H9 (cell line): ENCODE measurements around the gene SLC22A15. TPM values are rescaled to one million over a fixed set of nuclear protein-coding genes. Genes with fewer than 3 reads are reported as not detected.

Source experiments
- DNase-seq: peaks from one replicate; pipeline ENCODE4 v3.0.0-alpha.2; 2017
- H2AFZ ChIP-seq: one replicate; pipeline ENCODE4 v1.6.1; 2013; ENCODE audit warnings: mild to moderate bottlenecking, low read length, control low read depth, moderate library complexity
- H2AK5ac ChIP-seq: 2 replicates; pipeline ENCODE4 v1.6.1; 2013; ENCODE audit warnings: low read length, control low read depth, mixed read lengths; ENCODE audit not compliant: insufficient read length
- H2BK120ac ChIP-seq: one replicate; pipeline ENCODE4 v1.6.1; 2013; ENCODE audit warnings: low read depth, mild to moderate bottlenecking, low read length, control low read depth, inconsistent platforms; ENCODE audit not compliant: poor library complexity, severe bottlenecking
- H2BK12ac ChIP-seq: 2 replicates; pipeline ENCODE4 v1.6.1; 2013; ENCODE audit warnings: low read length, control low read depth, mixed read lengths, low read depth; ENCODE audit not compliant: insufficient read length
- H2BK15ac ChIP-seq: 2 replicates; pipeline ENCODE4 v1.6.1; 2013; ENCODE audit warnings: low read depth, low read length, control low read depth
- H2BK20ac ChIP-seq: one replicate; pipeline ENCODE4 v1.6.1; 2013; ENCODE audit warnings: low read depth, mild to moderate bottlenecking, low read length, control low read depth, inconsistent platforms; ENCODE audit not compliant: poor library complexity, severe bottlenecking
- H2BK5ac ChIP-seq: 2 replicates; pipeline ENCODE4 v1.6.1; 2013; ENCODE audit warnings: low read length, control low read depth, mixed read lengths; ENCODE audit not compliant: insufficient read length
- H3K14ac ChIP-seq: 2 replicates; pipeline ENCODE4 v1.6.1; 2013; ENCODE audit warnings: low read length, control low read depth; ENCODE audit not compliant: insufficient read depth
- H3K18ac ChIP-seq: 2 replicates; pipeline ENCODE4 v1.6.1; 2013; ENCODE audit warnings: low read depth, mild to moderate bottlenecking, mixed read lengths, low read length, control low read depth; ENCODE audit not compliant: insufficient read length
- H3K23ac ChIP-seq: 2 replicates; pipeline ENCODE4 v1.6.1; 2013; ENCODE audit warnings: low read length, control low read depth, mixed read lengths, low read depth; ENCODE audit not compliant: insufficient read length
- H3K23me2 ChIP-seq: 2 replicates; pipeline ENCODE4 v1.6.1; 2013; ENCODE audit warnings: low read depth, mild to moderate bottlenecking, mixed read lengths, low read length, control low read depth; ENCODE audit not compliant: insufficient read length, poor library complexity, severe bottlenecking
- H3K27ac ChIP-seq: 2 replicates; pipeline ENCODE4 v1.5.1; 2013; ENCODE audit warnings: low read length, control low read depth, mixed read lengths, low read depth; ENCODE audit not compliant: insufficient read length
- H3K27me3 ChIP-seq: 2 replicates; pipeline ENCODE4 v1.6.1; 2013; ENCODE audit warnings: low read length, control low read depth, inconsistent platforms; ENCODE audit not compliant: insufficient read depth
- H3K4ac ChIP-seq: 2 replicates; pipeline ENCODE4 v1.6.1; 2013; ENCODE audit warnings: low read depth, mild to moderate bottlenecking, control low read depth, inconsistent platforms, low read length, moderate library complexity
- H3K4me1 ChIP-seq: 2 replicates; pipeline ENCODE4 v1.6.1; 2013; ENCODE audit warnings: low read length, control low read depth, inconsistent platforms; ENCODE audit not compliant: insufficient read depth
- H3K4me2 ChIP-seq: 2 replicates; pipeline ENCODE4 v1.6.1; 2013; ENCODE audit warnings: low read length, control low read depth, mixed read lengths; ENCODE audit not compliant: insufficient read length, insufficient read depth
- H3K56ac ChIP-seq: 2 replicates; pipeline ENCODE4 v1.6.1; 2013; ENCODE audit warnings: low read depth, mild to moderate bottlenecking, mixed read lengths, low read length, control low read depth; ENCODE audit not compliant: insufficient read length
- H3K79me1 ChIP-seq: 2 replicates; pipeline ENCODE4 v1.6.1; 2013; ENCODE audit warnings: low read depth, mild to moderate bottlenecking, moderate library complexity, low read length, control low read depth, inconsistent platforms; ENCODE audit not compliant: insufficient read depth, poor library complexity, severe bottlenecking
- H3K79me2 ChIP-seq: 2 replicates; pipeline ENCODE4 v1.6.1; 2013; ENCODE audit warnings: low read length, control low read depth, inconsistent platforms; ENCODE audit not compliant: insufficient read depth
- H3K9ac ChIP-seq: 2 replicates; pipeline ENCODE4 v1.6.1; 2013; ENCODE audit warnings: low read length, control low read depth, mixed read lengths; ENCODE audit not compliant: insufficient read length; ENCODE audit errors: extremely low read depth
- H3K9me3 ChIP-seq: one replicate; pipeline ENCODE4 v1.6.1; 2013; ENCODE audit warnings: low read depth, low read length, inconsistent platforms; ENCODE audit not compliant: control insufficient read depth
- H3T11ph ChIP-seq: one replicate; pipeline ENCODE4 v1.6.1; 2013; ENCODE audit warnings: mild to moderate bottlenecking, low read length, control low read depth, inconsistent platforms
- H4K20me1 ChIP-seq: one replicate; pipeline ENCODE4 v1.6.1; 2013; ENCODE audit not compliant: control insufficient read depth, insufficient read length, insufficient read depth
- H4K5ac ChIP-seq: 2 replicates; pipeline ENCODE4 v1.6.1; 2013; ENCODE audit warnings: low read depth, mild to moderate bottlenecking, mixed read lengths, low read length, control low read depth; ENCODE audit not compliant: insufficient read length
- H4K8ac ChIP-seq: replicated peaks from 2 replicates; pipeline ENCODE4 v1.6.1; 2013; ENCODE audit warnings: low read length, control low read depth, mixed read lengths, low read depth; ENCODE audit not compliant: insufficient read length
- H4K91ac ChIP-seq: 2 replicates; pipeline ENCODE4 v1.6.1; 2013; ENCODE audit warnings: low read depth, mild to moderate bottlenecking, moderate library complexity, mixed read lengths, low read length, control low read depth; ENCODE audit not compliant: insufficient read length
- H3K27ac Mint-ChIP-seq, 3 experiments: 2 replicates in 2 of 3; 3 replicates in 1 of 3; pipeline ENCODE4 v1.8.0; 2020 to 2021; ENCODE audit warnings: mixed read lengths in 3 of 3, mild to moderate bottlenecking in 1 of 3, moderate library complexity in 1 of 3
- H3K27me3 Mint-ChIP-seq: 2 replicates; pipeline ENCODE4 v1.8.0; 2021; ENCODE audit warnings: low read depth, mild to moderate bottlenecking, moderate library complexity, mixed read lengths
- H3K36me3 Mint-ChIP-seq, 3 experiments: 2 replicates in 2 of 3; 3 replicates in 1 of 3; pipeline ENCODE4 v1.8.0; 2020 to 2021; ENCODE audit warnings: low read depth in 3 of 3, mixed read lengths in 3 of 3; ENCODE audit not compliant: insufficient read depth in 1 of 3
- H3K4me1 Mint-ChIP-seq, 2 experiments: 2 replicates each; pipeline ENCODE4 v1.8.0; 2020; ENCODE audit warnings: mixed read lengths in 2 of 2
- H3K4me3 Mint-ChIP-seq, 2 experiments: 2 replicates in 1 of 2; 3 replicates in 1 of 2; pipeline ENCODE4 v1.8.0; 2020 to 2021; ENCODE audit warnings: mild to moderate bottlenecking in 2 of 2, mixed read lengths in 2 of 2, moderate library complexity in 1 of 2
- H3K9me3 Mint-ChIP-seq, 2 experiments: 2 replicates in 1 of 2; 3 replicates in 1 of 2; pipeline ENCODE4 v1.8.0; 2020; ENCODE audit warnings: mild to moderate bottlenecking in 2 of 2, mixed read lengths in 2 of 2, moderate library complexity in 1 of 2
- WGBS: extraction: QIAGEN DNeasy Blood & Tissue Kit; methylation state at CpG from one replicate; pipeline ENCODE4 v1.1.7; 2013; ENCODE audit warnings: missing lambda C conversion rate, low lambda C conversion rate, mixed read lengths; ENCODE audit not compliant: insufficient read length; ENCODE audit errors: extremely low coverage; 5-methylcytosine and 5-hydroxymethylcytosine counted together
- total RNA-seq: library from RNA; stranded (reverse); gene quantifications from 2 replicates; pipeline ENCODE4 v1.2.1, GENCODE V29; 2021
- TF ChIP-seq, protein P1 (sequence below): fragments of 200-600 bp; sonication (generic); conservative IDR thresholded peaks from 3 replicates; pipeline ENCODE4 v1.8.0; 2021; ENCODE audit warnings: antibody characterized with exemption, mild to moderate bottlenecking

SLC22A15 gene
- total RNA-seq, 1 experiment from 2014 or later: 3.2 TPM

DNA sequence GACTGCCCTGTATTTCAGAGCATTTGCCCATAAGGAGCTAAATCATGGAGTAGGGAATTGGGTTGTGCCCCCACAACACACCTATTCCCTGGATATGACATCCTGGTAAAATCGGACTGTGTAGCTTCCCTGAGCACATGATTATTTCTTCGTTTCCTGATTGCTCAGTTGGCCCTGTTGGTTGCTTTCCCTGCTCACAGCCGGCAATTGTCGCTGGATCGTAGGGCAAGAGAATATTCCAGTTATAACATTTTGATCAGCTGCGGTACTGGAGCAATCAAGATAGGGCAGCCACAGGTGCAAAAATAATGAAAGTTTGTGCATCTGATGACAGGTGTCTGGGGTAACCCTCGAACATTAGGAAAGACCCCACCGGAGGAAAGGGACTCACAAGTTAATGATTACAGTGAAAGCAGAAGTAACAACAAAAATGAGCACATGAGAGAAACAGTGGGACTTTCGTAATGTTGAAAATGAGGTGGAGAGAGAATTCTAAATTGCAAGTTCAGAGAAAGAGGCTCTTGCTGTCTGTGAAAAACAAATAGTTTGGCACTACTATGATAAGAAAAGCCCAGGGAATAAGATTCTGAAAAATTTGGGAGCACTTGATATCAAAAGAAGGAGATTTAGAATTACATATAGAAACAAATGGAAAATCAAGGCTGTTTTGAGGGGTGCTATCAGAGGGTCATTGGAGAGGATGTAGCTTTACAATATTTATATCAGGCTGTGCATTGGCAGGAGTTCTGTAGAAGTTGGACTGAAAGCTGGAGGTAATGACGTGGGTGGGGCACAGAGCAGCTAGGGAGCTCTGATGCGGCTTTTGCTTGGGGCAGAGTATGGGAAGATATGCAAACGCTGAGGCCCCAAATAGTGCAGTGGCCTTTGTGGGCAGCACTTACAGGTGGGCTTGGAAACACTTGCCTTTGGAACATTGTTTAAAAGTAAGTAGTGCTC is 134.5 kb downstream of the SLC22A15 start, which contains the start of gene MAB21L3:
Gene MAB21L3 (plus strand): TSS at position 833 of the 957 bp plus-strand sequence. CDS start 1,217 bp downstream, outside the sequence.
- Histone ChIP-seq H2BK5ac (no peak within 1 kb of the TSS), H2AK5ac (no peak within 1 kb of the TSS), H3K9ac (no peak within 1 kb of the TSS), H2BK20ac (no peak within 1 kb of the TSS), H4K8ac (no peak within 1 kb of the TSS), H3K4ac (no peak within 1 kb of the TSS), H3K27me3 (no peaks in the 10 kb centered on the region), H3K18ac (no peak within 1 kb of the TSS), H2BK12ac (no peak within 1 kb of the TSS), H2BK120ac (no peak within 1 kb of the TSS), H2BK15ac (no peak within 1 kb of the TSS), H3K23ac (no peak within 1 kb of the TSS), H3K4me1 (no peaks in the 10 kb centered on the region), H3K9me3 (no peaks in the 10 kb centered on the region), H2AFZ (no peak within 1 kb of the TSS), H3K79me2 (no peaks in the 10 kb centered on the region), H3T11ph (no peak within 1 kb of the TSS), H3K56ac (no peak within 1 kb of the TSS), H3K14ac (no peak within 1 kb of the TSS), H3K27ac (no peak within 1 kb of the TSS), H4K20me1 (no peaks in the 10 kb centered on the region), H3K79me1 (no peaks in the 10 kb centered on the region), H3K23me2 (no peaks in the 10 kb centered on the region), H4K91ac (no peak within 1 kb of the TSS), H3K4me2 (no peak within 1 kb of the TSS), H4K5ac (no peak within 1 kb of the TSS)
- no CpG with 5 or more reads among the region's 12 CpGs for WGBS
- Mint-ChIP-seq H3K27ac (no peak within 1 kb of the TSS; a peak in 1 of 7 replicates), H3K4me3 (no peak within 1 kb of the TSS), H3K9me3 (no peaks in the 10 kb centered on the region), H3K36me3 (no peaks in the 10 kb centered on the region), H3K27me3 (no peaks in the 10 kb centered on the region; the same call in 1 of the 2 replicates), H3K4me1 (peaks cover 2 to 3% of the 10 kb centered on the region in 2 experiments; a peak in 3 of 4 replicates)
- TF ChIP-seq, protein P1, sequence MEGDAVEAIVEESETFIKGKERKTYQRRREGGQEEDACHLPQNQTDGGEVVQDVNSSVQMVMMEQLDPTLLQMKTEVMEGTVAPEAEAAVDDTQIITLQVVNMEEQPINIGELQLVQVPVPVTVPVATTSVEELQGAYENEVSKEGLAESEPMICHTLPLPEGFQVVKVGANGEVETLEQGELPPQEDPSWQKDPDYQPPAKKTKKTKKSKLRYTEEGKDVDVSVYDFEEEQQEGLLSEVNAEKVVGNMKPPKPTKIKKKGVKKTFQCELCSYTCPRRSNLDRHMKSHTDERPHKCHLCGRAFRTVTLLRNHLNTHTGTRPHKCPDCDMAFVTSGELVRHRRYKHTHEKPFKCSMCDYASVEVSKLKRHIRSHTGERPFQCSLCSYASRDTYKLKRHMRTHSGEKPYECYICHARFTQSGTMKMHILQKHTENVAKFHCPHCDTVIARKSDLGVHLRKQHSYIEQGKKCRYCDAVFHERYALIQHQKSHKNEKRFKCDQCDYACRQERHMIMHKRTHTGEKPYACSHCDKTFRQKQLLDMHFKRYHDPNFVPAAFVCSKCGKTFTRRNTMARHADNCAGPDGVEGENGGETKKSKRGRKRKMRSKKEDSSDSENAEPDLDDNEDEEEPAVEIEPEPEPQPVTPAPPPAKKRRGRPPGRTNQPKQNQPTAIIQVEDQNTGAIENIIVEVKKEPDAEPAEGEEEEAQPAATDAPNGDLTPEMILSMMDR: no peak
- no peak for DNase-seq
